ENCODE data around the gene TFDP1. TPM values are rescaled to one million over a fixed set of nuclear protein-coding genes. Genes with fewer than 3 reads are reported as not detected.
A peak's percentile ranks its signal among the peaks of the same experiment; 100 is the strongest.

Gene TFDP1
- total RNA-seq, 1 donor from 2014 or later = 40.0 TPM

DNA sequence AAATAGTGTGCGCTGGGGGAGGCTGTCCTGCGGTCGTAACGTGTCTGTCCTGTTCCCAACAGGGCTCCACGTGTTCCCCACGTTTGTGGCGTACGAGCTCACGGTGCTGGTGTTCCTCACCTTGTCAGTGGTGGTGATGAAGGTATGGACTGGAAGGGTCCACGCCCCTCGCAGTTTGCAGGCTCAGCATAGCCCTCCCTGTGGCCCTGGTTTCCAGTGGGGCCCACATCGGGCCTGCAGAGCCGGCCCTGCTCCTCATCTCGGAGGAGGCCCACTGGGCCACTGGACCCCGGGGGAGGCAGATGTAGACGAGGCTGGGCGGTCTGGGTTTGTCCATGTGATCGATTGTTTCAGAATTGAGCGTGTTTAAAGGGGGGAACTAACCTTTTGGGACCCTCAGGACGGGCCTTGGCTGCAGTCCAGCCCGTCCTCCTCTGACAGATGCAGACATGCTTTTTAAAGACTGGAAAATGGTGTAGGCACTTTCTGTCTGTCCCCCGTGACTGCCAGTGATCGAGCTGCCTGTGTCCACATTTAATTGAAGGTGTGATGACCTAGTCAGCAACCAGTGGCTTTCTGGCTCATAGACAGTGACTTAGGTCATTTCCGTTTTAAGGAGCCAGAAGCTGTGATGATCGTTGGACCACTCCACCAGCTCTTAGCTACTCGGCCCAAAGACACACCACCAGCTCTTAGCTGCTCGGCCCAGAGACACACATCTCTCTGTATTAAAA is 37.1 kb upstream of the TFDP1 start:
- intact Hi-C loops (cut with DNase I) = no loop called here
- Histone ChIP-seq H3K36me3 (peaks cover 0 to 17% of the 10 kb centered on the region in 2 donors), H3K27ac (peak overlapping the region; percentile 21), H3K4me1 (peaks cover 38% of the 10 kb centered on the region), H3K27me3 (no peaks in the 10 kb centered on the region), H3K9me3 (no peaks in the 10 kb centered on the region), H3K4me3 (no peak overlapping the region)
- no peak for TF ChIP-seq CTCF (IDR thresholded peaks at IDR 0.05)
- TF ChIP-seq POLR2AphosphoS5 (IDR thresholded peaks at IDR 0.05; ENCODE audit: insufficient read depth in 1 of 2, low read depth in 1 of 2) = no peak
- no peak for TF ChIP-seq POLR2A (IDR thresholded peaks at IDR 0.05)
- DNase-seq (ENCODE audit: extremely low spot score in 2 of 2) = peak; percentile 64 to 82

DNA sequence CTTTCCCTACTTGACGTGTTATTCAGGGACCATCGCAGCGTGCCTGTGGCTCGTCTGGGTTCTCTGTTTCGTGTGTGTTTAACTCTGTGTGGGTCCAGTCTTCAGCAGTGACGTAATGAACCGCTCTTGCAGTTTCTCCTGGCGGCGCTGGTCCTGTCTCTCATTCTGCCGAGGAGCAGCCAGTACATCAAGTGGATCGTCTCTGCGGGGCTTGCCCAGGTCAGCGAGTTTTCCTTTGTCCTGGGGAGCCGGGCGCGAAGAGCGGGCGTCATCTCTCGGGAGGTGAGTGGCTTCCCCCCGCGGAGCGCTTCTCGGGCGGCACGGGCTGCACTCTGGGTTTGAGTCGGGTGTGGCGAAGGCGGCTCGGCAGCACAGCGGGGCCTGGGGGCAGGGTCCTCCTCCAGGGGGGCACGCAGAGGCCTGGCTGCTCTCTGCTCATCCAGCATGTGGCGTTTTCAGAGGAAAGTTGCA is 36.3 kb upstream of the TFDP1 start:
- Histone ChIP-seq H3K27ac (peak overlapping the region; percentile 48), H3K4me3 (peak overlapping the region in 1 of 2 donors; percentile 18), H3K36me3 (peaks cover 0 to 17% of the 10 kb centered on the region in 2 donors), H3K4me1 (peaks cover 38% of the 10 kb centered on the region), H3K9me3 (no peaks in the 10 kb centered on the region), H3K27me3 (no peaks in the 10 kb centered on the region)
- TF ChIP-seq POLR2A (IDR thresholded peaks at IDR 0.05) (no peak), POLR2AphosphoS5 (IDR thresholded peaks at IDR 0.05; ENCODE audit: insufficient read depth in 1 of 2, low read depth in 1 of 2) (no peak), CTCF (IDR thresholded peaks at IDR 0.05) (no peak)
- peak; percentile 69 to 72 for DNase-seq (ENCODE audit: extremely low spot score in 2 of 2)
- intact Hi-C loops (cut with DNase I) = no loop called here

GRCh38 chr13:113548778-113549621 is 35.6 kb upstream of the TFDP1 start:
- Histone ChIP-seq H3K4me1 (peaks cover 33% of the 10 kb centered on the region), H3K36me3 (peaks cover 0 to 17% of the 10 kb centered on the region in 2 donors), H3K4me3 (no peak overlapping the region), H3K9me3 (no peaks in the 10 kb centered on the region), H3K27me3 (no peaks in the 10 kb centered on the region), H3K27ac (peak overlapping the region; percentile 48)
- TF ChIP-seq CTCF (IDR thresholded peaks at IDR 0.05) (no peak), POLR2AphosphoS5 (IDR thresholded peaks at IDR 0.05; ENCODE audit: insufficient read depth in 1 of 2, low read depth in 1 of 2) (no peak), POLR2A (IDR thresholded peaks at IDR 0.05) (no peak)
- intact Hi-C loops (cut with DNase I) = no loop called here
- no peak for DNase-seq (ENCODE audit: extremely low spot score in 2 of 2)

DNA sequence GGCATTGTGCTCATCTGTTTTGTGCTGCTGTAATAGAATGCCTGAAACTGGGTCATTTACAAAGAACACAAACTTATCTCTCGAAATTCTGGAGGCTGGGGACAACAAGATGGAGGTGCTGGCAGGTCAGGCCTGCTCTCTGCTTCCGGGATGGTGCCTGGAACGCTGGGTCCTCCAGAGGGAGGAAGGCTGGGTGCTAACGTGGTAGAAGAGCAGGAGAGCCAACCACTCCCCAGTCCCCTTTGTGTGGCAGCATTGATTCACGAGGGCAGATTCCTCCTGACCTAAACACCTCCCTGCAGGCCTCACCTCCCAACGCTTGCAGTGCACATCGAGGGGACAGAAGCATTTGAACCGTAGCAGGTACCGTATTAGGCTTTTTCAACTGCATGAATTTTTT is 34.1 kb upstream of the TFDP1 start:
- no peak for TF ChIP-seq POLR2AphosphoS5 (IDR thresholded peaks at IDR 0.05; ENCODE audit: insufficient read depth in 1 of 2, low read depth in 1 of 2)
- TF ChIP-seq POLR2A (IDR thresholded peaks at IDR 0.05) = no peak
- TF ChIP-seq CTCF (IDR thresholded peaks at IDR 0.05) = no peak
- H3K36me3 ChIP-seq = peaks cover 0 to 17% of the 10 kb centered on the region in 2 donors
- peaks cover 24% of the 10 kb centered on the region for H3K4me1 ChIP-seq
- H3K9me3 ChIP-seq = no peaks in the 10 kb centered on the region
- peak; percentile 52 to 83 for DNase-seq (ENCODE audit: extremely low spot score in 2 of 2)
- H3K27ac ChIP-seq = no peak overlapping the region
- H3K4me3 ChIP-seq = no peak overlapping the region
- intact Hi-C loops (cut with DNase I) = no loop called here
- H3K27me3 ChIP-seq = no peaks in the 10 kb centered on the region

All from vagina (tissue), 2 donors.